Activated CD4-positive, alpha-beta T cell treated with anti-CD3 and anti-CD28 coated beads for 24 hours (primary cell): ENCODE results near the gene STAT4.

Experiments used
- DNase-seq, 2 donors: peaks; one replicate each; pipeline ENCODE4 v3.0.0-alpha.2; 2020; ENCODE audit warnings: low read depth in 2 of 2

Gene STAT4

GRCh38 chr2:191150600-191151330, at the start of gene STAT4:
STAT4 (minus strand) TSS chr2:191150994; CDS start chr2:191148203, 2,791 bp downstream.
- peak; percentile 66 to 70 for DNase-seq

DNA sequence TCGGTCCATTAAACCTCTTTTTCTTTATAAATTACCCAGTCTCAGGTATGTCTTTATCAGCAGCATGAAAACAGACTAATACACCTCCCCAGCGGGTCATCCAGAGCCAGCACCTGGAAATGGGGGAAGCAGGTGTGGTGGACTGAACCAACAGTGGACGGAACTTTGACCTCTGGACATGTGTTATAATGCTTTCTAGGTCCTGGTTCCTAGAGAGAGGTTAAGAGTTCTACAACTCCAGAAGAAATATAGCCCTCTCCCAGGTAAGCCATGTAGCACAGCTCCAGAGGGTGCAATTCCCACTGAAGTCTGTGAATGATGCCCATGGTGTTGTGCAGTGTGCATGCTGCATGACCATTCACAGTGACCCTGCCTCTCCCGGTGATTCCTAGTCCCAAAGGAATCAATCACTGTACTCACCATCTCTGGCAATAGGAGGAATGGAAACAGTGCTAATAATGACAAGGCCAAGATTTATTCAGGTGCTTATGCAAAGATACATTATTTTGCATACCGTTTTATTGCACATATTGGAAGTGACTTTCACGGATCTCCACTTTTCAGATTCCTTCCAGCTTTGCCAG, 49.2 kb upstream of the STAT4 start:
- no peak for DNase-seq

DNA sequence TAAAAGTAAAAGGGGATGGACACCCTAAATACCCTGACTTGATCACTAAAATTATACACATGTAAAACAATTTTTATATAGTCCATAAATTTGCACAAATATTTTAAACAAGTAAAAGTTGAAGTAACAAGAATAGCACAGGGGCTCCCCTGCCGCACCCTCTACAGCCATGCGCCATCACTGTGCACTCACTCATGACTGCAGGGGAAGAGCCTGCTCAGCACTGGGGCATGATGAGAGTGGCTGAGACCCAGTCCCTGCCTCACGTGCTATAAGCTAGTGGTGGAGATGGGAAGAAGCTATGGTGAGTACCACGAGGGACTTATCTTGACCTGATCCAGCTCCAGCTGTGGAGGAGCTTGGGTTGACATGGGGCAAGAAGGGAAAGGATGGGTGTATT, 47.5 kb upstream of the STAT4 start:
- DNase-seq, result no peak

DNA sequence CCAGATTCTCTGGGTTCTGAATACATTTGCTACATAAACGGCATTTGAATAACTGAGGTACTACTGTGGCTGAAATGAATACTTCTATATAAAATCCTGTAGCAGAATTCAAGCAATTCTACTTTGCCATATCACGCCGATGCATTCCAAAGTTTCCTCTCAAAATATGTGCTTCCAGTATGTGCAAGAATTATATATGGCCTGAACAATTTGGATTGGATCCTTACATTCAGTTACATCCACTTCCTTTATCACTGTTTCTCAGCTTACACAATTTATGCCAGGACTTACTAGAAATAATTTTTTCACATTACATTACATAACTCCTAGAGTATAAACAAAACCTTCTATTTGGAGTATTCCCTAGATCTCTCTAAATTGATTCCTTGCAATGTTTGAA, 46.3 kb upstream of the STAT4 start:
- no peak for DNase-seq

- no peak for DNase-seq
These were observed 44.2 kb upstream of the STAT4 start for GRCh38 chr2:191195021-191195420.

DNA sequence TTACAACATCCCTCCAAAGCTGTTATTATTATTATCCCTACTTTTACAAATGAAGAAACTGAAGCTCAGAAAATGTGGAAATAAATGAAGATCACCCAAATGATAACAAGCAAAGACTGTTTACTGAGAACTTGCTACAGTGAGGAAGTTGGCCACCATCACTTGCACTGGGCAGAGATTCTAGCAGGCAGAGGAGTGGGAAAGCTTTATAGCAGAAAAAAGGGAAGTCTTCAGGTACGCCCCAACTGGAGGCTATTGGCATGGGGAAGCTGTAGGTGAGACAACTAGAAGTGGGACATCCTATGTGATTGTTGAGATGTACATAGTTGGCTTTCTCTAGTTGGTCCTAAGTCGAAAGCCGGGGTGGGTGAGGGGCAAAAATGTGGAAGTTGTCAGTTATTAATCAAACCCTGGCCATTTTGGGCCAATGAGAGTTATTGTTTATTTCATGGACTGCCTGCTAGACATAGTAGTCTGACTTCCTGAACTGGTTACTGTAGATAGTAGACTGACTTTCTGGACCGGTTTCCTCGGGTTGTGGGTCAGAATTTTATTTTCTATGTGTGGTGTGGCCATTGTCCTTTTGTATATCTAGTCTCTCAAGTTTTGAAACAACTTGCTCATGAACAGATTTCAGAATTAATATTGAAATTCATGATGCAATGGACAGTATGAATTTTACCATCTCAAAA, 40.2 kb upstream of the STAT4 start:
- no peak for DNase-seq

GRCh38 chr2:191190435-191190834, 39.6 kb upstream of the STAT4 start:
- no peak for DNase-seq

DNA sequence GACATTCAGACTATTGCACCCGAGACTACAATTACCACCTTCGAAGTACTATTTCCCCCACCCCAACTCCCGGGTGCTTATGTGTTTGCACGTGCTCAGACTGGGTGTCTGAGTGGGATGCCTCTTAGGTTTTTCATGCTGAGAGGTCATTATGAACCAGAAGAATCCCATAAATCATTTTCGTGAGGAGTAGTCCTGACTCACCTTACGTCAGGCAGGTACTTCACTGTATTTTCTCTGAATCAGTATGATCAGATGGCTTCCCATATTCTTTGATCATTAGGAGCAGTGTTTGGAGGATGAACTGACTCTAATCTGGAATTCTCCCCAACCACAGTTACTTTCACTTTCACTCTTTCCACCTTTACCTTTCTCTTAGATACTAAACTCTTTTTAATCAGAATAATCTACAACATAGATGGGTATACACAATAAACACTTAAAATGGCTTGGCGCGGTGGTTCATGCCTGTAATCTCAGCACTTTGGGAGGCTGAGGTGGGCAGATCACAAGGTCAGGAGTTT, 38.4 kb upstream of the STAT4 start:
- DNase-seq, result no peak

- DNase-seq, result no peak
These were observed 37.8 kb upstream of the STAT4 start for GRCh38 chr2:191188550-191189093.

DNA sequence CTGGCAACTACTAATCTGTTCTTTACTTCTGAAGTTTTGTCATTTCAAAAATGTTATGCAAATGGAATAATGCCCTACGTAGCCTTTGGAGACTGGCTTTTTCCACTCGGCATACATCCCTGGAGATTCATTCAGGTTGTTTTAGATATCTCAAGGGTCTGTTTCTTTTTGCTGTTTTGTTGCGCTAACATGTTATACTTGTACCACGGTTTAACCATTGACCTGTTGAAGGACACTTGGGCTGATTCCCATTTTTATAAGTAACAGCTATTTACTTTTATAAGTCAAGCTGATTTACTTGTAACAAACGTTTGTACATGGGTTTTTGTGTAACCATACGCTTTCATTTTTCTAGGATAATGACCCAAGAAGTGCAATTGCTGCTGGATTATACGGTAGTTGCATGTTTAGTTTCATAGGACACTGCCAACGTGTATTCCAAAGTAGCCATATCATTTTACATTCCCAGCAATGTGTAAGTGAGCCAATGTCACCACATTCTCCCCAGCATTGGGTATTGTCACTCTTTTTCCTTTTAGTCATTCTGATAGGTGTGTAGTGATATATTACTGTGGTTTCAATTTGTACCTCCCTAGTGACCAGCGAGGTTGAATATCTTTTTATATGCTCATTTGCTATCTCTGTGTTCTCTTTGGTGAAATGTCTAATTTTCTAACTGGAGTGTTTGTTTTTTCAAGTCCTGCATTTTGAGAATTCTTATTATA, 36.5 kb upstream of the STAT4 start:
- DNase-seq, result no peak

DNA sequence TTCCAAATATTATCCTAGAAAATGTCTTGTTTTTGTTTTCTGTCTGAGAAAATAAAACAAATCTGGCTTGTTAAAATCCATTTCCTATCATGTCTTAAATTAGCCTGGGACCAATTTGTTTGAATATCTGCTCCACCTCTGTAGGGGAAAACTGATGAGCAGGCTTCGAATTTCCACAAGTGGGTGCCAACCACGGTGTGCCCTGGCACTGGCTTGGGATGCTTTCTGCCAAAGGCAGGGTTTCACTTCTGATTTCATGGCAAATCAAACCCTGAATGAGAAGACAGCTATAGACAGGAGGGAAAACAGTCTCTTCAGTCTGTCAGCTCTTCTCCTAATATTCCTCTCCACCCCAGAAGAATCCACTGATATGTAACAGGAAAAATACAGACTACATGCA, 33.7 kb upstream of the STAT4 start:
- no peak for DNase-seq

DNA sequence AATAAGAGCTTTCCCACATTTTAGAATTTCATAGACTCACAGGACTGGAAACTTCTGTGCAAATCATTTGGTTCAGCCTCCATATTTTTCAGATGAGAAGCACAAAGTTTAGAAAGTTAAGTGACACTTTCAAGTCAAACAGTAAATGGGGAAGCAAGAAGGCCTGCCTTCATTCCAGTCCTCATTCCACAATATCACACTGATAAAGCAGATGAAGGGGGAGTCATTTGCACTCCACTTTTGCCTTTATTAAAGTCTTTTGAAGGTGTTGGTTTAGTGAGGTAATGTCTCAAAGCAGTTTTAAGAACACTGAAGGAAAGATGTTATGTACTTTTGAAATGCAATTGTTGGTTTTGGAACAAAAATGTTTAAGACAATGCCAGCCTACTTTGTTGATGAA, 32.7 kb upstream of the STAT4 start:
- no peak for DNase-seq

DNA sequence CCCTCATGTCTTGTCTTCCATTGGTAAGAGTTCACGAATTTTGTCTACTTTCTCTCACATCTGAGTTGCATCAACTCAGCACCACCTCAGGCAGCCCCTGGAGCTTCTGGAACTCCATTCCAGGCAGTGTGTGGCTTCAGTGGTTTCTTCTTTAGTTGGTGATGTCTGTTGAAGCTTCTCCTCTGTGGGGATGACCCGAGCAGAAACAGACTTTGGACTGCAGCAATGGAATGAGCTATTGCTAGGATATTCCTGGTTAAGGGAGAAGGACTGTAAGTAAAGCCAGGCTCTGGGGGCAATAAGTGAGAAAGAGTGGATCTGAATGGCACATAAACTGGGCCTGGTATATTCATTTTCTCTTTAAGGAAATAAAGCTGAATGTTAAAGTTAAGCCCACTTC, 32.3 kb upstream of the STAT4 start:
- DNase-seq, result no peak

- no peak for DNase-seq
These were observed 29.9 kb upstream of the STAT4 start for GRCh38 chr2:191180713-191181112.

DNA sequence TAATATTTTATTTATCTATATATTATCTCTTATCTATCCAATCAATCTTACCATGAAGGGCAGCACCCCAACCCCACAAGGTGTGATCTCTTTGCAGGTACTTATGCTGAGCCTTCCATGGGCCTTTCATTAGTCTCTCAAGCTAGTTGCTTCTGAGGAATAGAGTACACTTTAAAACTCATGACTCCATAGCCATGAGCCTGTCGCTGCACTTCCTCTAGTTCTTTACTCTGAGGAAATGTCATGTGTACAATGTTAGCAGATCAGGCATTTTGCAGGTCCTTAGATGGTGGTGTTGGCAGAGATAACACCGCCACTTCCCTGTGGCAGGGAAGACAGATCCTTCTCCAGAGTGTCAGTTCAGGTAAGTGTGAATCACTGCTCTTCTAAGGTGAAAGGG, 29.5 kb upstream of the STAT4 start:
- no peak for DNase-seq

- no peak for DNase-seq
These were observed 28.2 kb upstream of the STAT4 start for GRCh38 chr2:191178806-191179514.

DNA sequence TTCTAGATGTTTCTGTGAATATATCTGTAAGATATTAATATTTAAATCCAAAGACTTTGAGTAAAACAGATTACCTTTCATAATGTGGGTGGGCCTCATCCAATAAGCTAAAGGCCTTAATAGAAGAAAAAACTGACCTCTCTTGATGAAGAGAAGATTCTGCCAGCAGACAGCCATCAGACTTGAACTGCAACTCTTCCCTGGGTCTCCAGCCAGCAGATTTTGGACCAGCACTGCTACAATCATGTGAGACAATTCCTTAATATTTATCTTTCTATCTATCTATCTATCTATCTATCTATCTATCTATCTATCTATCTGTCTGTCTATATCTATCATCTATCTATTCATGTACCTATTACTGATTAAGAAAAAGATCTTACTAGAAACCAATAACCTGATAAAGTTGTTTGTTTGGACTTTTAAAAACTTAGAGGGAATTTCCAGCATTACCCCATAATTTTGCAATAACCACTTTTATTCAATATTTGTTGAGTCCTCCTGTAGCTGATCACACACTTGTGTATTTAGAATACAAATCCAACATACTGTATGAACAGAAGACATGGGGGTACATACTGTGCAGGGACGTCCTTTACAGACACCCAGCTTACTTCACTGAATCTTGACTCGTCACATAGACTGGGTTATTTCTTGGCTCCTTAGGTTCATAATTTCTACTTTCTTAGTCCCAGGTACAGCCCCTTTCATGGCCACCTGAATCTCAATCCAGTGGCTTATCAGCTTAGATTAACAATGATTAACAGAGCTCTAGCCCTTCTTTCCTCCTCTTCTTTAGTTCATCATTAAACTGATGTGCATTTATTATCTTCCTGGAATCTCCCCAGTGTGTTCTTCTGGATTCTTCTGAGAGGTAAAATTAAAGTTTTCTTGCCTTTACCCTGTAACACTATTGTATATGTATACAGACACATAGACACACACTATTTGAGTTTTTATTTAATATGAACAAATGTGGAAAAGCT, 27.2 kb upstream of the STAT4 start:
- DNase-seq, result no peak

- no peak for DNase-seq
These were observed 26.1 kb upstream of the STAT4 start for GRCh38 chr2:191176801-191177438.

- no peak for DNase-seq
These were observed 25.5 kb upstream of the STAT4 start for GRCh38 chr2:191176305-191176704.

DNA sequence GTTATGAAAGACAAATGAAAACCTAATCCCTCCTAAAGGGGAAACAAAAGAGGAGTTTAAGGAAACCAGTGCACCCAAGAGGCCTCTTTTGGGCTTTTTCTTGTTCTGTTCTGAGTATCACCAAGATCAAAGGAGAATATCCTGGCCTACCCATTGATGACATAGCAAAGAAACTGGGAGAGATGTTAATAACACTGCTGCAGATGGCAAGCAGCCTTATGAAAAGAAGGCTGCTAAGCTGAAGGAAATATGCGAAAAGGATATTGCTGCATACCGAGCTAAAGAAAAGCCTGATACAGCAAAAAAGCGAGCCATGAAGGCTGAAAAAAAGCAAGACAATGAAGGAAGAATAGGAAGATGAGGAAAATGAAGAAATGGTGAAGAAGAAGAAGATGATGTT, 23.6 kb upstream of the STAT4 start:
- DNase-seq, result no peak
